HG03103 (cell line): ENCODE results near the gene FASTKD2.

Source experiments
- ATAC-seq: cut with Tn5 transposase; IDR thresholded peaks from one replicate; pipeline ENCODE4 v1.9.1; 2021; ENCODE audit warnings: low read depth; ENCODE audit not compliant: unreplicated experiment

The FASTKD2 gene

GRCh38 chr2:206765242-206766056, at the start of gene FASTKD2, which contains the start of gene MDH1B:
Gene FASTKD2, plus strand, starts transcription at chr2:206765606. Its CDS starts 1,088 bp downstream, at chr2:206766694.
Gene MDH1B, minus strand, starts transcription at chr2:206765328. Its CDS starts 57 bp downstream, at chr2:206765271.
- ATAC-seq = peak; percentile 93

DNA sequence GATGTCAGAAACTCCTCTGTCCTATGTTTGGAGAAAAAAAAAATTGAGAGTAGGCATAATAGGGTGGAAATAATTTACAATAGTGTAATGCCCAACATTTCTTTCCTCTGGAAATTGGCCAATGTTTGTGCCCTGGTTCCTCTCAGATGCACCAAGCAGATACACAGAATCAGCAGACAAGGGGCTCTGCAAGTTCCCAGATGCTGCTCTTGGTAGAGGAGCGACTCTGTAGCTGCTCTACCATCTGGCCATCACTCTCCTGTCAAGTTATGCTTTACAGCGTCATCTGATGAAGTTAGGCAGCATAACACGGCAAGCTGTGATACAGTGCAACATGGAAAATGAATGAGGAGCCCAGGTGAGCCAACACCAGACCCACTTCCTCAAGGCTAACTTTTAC, 48.8 kb upstream of the FASTKD2 start:
- no peak for ATAC-seq

- no peak for ATAC-seq
Measured at GRCh38 chr2:206718296-206718695, 47.1 kb upstream of the FASTKD2 start, which contains the start of gene DYTN. Gene DYTN, minus strand, starts transcription at chr2:206718396. Its CDS starts 117 bp downstream, at chr2:206718279.

- ATAC-seq = no peak
Measured at GRCh38 chr2:206721256-206721920, 44.0 kb upstream of the FASTKD2 start.

- ATAC-seq = no peak
Measured at GRCh38 chr2:206723288-206723687, 42.1 kb upstream of the FASTKD2 start.

DNA sequence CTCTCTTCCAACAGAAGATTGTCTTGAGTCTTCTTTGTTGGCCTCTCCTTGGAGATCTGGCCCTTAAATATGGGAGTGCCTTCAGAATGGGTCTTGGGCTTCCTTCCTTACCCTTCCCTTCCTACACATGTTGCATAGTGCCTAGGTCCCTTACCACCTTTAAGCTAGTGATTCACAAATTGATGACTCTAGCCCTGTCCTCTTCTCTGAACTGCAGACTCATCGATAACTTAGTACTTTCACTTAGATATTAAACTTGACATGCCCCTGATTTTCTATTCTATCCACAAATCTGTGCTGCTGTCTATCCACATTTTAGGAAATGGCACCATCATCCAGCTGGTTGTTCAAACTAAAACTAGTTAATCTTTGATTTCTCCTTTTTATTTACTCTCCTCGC, 38.1 kb upstream of the FASTKD2 start:
- ATAC-seq = no peak

DNA sequence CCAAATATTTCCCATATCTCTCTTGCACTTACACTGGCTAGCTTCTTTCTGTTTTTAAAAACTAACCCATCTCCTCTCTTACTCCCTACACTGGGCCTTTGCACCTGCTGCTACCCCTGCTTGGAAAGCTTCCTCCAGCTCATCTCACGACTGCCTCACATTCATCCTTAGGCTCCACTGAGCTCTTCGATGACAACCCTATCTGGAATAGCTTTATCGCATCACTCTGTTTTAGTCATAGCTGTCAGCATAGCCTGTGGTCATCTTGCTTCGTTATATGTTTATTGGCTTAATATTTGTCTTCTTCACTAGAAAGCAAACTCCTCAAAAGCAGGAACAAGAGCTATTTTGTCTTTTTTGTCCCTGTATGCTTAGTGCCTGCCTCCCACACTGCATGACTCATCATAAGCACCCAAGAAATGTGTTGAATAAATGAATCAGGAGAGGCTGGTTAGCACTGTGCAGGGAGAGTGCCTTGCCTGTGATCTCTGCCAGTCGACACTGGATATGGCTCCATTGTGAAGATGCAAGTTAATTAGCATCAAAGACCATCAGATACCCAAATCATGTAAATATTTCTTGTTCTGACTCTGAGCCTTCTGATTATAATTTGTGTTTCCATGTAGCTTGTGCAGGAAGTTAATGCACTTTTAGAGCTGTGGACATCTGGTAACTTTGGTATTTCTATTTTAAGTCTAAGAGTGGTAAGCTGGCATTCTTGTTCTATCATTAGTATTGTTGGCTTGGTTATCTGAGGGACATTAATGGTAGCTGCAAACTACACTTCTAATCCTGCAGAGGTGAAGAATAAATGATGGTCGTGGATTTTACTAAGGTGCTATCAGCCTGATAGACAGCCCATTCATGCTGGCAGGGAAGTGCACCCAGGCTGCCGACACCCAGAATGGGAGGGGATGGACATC, 36.9 kb upstream of the FASTKD2 start:
- no peak for ATAC-seq

DNA sequence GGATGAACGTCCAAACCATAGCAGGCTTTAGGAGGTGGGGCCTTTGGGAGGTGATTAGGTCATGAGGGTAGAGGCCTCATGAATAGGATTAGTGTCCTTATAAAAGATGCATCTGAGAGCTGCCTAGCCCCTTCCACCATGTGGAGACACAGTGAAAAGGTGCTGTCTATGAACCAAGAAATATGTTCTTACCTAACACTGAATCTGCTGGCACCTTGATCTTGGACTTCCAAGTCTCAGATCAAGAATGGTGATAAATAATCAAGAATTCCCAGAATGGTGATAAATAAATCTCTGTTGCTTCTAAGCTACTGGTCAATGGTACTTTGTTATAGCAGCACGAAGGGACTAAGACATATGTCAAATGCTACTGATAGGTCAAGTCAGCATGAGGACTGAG, 32.1 kb upstream of the FASTKD2 start:
- no peak for ATAC-seq

DNA sequence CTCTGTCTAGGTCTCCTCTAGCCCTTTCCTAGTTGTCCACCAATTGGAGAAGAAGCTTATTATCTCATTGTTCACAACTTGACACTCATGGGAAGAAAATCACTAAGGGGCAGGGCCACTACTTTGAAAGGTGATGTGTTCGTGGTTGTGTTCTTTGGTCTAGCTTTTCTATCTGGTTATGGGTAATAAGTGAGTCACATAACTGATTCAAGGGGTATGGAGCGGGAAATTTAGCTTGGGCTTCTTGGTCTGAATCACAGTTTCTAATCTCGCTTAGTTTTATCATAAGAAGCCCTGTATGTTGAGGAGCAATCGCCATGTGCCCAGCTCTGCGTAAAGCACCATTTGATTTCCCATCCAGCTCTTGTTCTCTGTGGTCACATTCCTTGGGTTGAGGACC, 28.5 kb upstream of the FASTKD2 start:
- ATAC-seq = no peak

- ATAC-seq = no peak
Measured at GRCh38 chr2:206739271-206739670, 26.1 kb upstream of the FASTKD2 start.

- no peak for ATAC-seq
Measured at GRCh38 chr2:206740800-206741199, 24.6 kb upstream of the FASTKD2 start.

- no peak for ATAC-seq
Measured at GRCh38 chr2:206756816-206757215, 8.6 kb upstream of the FASTKD2 start.

- peak; percentile 3 for ATAC-seq
Measured at GRCh38 chr2:206764673-206765241, 649 bp upstream of the FASTKD2 start.

GRCh38 chr2:206766057-206766930, 888 bp downstream of the FASTKD2 start:
- no peak for ATAC-seq

GRCh38 chr2:206774871-206775270, 9.5 kb downstream of the FASTKD2 start:
- no peak for ATAC-seq

GRCh38 chr2:206776432-206776831, 11.0 kb downstream of the FASTKD2 start:
- no peak for ATAC-seq

GRCh38 chr2:206780671-206781070, 15.3 kb downstream of the FASTKD2 start:
- ATAC-seq = no peak

- ATAC-seq = no peak
Measured at GRCh38 chr2:206783718-206784117, 18.3 kb downstream of the FASTKD2 start.

DNA sequence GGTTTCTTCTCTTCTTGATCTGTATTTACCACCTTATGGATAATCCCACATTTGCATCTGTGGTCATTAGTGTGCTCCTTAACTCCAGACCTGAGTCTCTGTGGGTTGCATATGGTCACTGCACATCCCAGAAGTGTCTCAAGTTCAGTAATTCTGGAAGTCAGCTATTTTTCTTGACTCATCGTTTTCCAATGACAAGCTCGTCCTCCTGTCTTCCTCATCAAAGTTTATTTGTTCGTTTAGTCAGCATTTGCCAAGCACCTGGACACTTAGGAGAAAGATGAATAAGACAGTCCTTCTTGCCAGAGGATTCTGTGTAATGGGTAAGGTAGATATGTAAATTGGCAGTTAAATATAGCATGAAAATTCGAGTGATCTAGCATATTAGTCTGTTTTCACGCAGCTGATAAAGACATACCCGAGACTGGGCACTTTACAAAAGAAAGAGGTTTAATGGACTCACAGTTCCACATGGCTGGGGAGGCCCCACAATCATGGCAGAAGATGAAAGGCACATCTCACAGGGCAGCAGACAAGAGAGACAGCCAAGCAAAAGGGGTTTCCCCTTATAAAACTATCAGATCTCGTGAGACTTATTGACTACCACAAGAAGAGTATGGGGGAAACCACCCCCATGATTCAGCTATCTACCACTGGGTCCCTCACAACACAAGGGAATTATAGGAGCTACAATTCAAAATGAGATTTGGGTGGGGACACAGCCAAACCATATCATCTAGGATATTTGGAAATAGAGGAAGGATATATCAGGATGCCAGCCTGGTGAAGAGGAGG, 19.4 kb downstream of the FASTKD2 start:
- ATAC-seq = no peak
